H9 (cell line): ENCODE results near the gene ACSL3. TPM values are rescaled to one million over a fixed set of nuclear protein-coding genes. Genes with fewer than 3 reads are reported as not detected.

ENCODE experiments used
- DNase-seq: peaks from one replicate; pipeline ENCODE4 v3.0.0-alpha.2; 2017
- H2AFZ ChIP-seq: one replicate; pipeline ENCODE4 v1.6.1; 2013; ENCODE audit warnings: mild to moderate bottlenecking, low read length, control low read depth, moderate library complexity
- H2AK5ac ChIP-seq: 2 replicates; pipeline ENCODE4 v1.6.1; 2013; ENCODE audit warnings: low read length, control low read depth, mixed read lengths; ENCODE audit not compliant: insufficient read length
- H2BK120ac ChIP-seq: one replicate; pipeline ENCODE4 v1.6.1; 2013; ENCODE audit warnings: low read depth, mild to moderate bottlenecking, low read length, control low read depth, inconsistent platforms; ENCODE audit not compliant: poor library complexity, severe bottlenecking
- H2BK12ac ChIP-seq: 2 replicates; pipeline ENCODE4 v1.6.1; 2013; ENCODE audit warnings: low read length, control low read depth, mixed read lengths, low read depth; ENCODE audit not compliant: insufficient read length
- H2BK15ac ChIP-seq: 2 replicates; pipeline ENCODE4 v1.6.1; 2013; ENCODE audit warnings: low read depth, low read length, control low read depth
- H2BK20ac ChIP-seq: one replicate; pipeline ENCODE4 v1.6.1; 2013; ENCODE audit warnings: low read depth, mild to moderate bottlenecking, low read length, control low read depth, inconsistent platforms; ENCODE audit not compliant: poor library complexity, severe bottlenecking
- H2BK5ac ChIP-seq: 2 replicates; pipeline ENCODE4 v1.6.1; 2013; ENCODE audit warnings: low read length, control low read depth, mixed read lengths; ENCODE audit not compliant: insufficient read length
- H3K14ac ChIP-seq: 2 replicates; pipeline ENCODE4 v1.6.1; 2013; ENCODE audit warnings: low read length, control low read depth; ENCODE audit not compliant: insufficient read depth
- H3K18ac ChIP-seq: 2 replicates; pipeline ENCODE4 v1.6.1; 2013; ENCODE audit warnings: low read depth, mild to moderate bottlenecking, mixed read lengths, low read length, control low read depth; ENCODE audit not compliant: insufficient read length
- H3K23ac ChIP-seq: 2 replicates; pipeline ENCODE4 v1.6.1; 2013; ENCODE audit warnings: low read length, control low read depth, mixed read lengths, low read depth; ENCODE audit not compliant: insufficient read length
- H3K23me2 ChIP-seq: 2 replicates; pipeline ENCODE4 v1.6.1; 2013; ENCODE audit warnings: low read depth, mild to moderate bottlenecking, mixed read lengths, low read length, control low read depth; ENCODE audit not compliant: insufficient read length, poor library complexity, severe bottlenecking
- H3K27ac ChIP-seq: 2 replicates; pipeline ENCODE4 v1.5.1; 2013; ENCODE audit warnings: low read length, control low read depth, mixed read lengths, low read depth; ENCODE audit not compliant: insufficient read length
- H3K27me3 ChIP-seq: 2 replicates; pipeline ENCODE4 v1.6.1; 2013; ENCODE audit warnings: low read length, control low read depth, inconsistent platforms; ENCODE audit not compliant: insufficient read depth
- H3K4ac ChIP-seq: 2 replicates; pipeline ENCODE4 v1.6.1; 2013; ENCODE audit warnings: low read depth, mild to moderate bottlenecking, control low read depth, inconsistent platforms, low read length, moderate library complexity
- H3K4me1 ChIP-seq: 2 replicates; pipeline ENCODE4 v1.6.1; 2013; ENCODE audit warnings: low read length, control low read depth, inconsistent platforms; ENCODE audit not compliant: insufficient read depth
- H3K4me2 ChIP-seq: 2 replicates; pipeline ENCODE4 v1.6.1; 2013; ENCODE audit warnings: low read length, control low read depth, mixed read lengths; ENCODE audit not compliant: insufficient read length, insufficient read depth
- H3K56ac ChIP-seq: 2 replicates; pipeline ENCODE4 v1.6.1; 2013; ENCODE audit warnings: low read depth, mild to moderate bottlenecking, mixed read lengths, low read length, control low read depth; ENCODE audit not compliant: insufficient read length
- H3K79me1 ChIP-seq: 2 replicates; pipeline ENCODE4 v1.6.1; 2013; ENCODE audit warnings: low read depth, mild to moderate bottlenecking, moderate library complexity, low read length, control low read depth, inconsistent platforms; ENCODE audit not compliant: insufficient read depth, poor library complexity, severe bottlenecking
- H3K79me2 ChIP-seq: 2 replicates; pipeline ENCODE4 v1.6.1; 2013; ENCODE audit warnings: low read length, control low read depth, inconsistent platforms; ENCODE audit not compliant: insufficient read depth
- H3K9ac ChIP-seq: 2 replicates; pipeline ENCODE4 v1.6.1; 2013; ENCODE audit warnings: low read length, control low read depth, mixed read lengths; ENCODE audit not compliant: insufficient read length; ENCODE audit errors: extremely low read depth
- H3K9me3 ChIP-seq: one replicate; pipeline ENCODE4 v1.6.1; 2013; ENCODE audit warnings: low read depth, low read length, inconsistent platforms; ENCODE audit not compliant: control insufficient read depth
- H3T11ph ChIP-seq: one replicate; pipeline ENCODE4 v1.6.1; 2013; ENCODE audit warnings: mild to moderate bottlenecking, low read length, control low read depth, inconsistent platforms
- H4K20me1 ChIP-seq: one replicate; pipeline ENCODE4 v1.6.1; 2013; ENCODE audit not compliant: control insufficient read depth, insufficient read length, insufficient read depth
- H4K5ac ChIP-seq: 2 replicates; pipeline ENCODE4 v1.6.1; 2013; ENCODE audit warnings: low read depth, mild to moderate bottlenecking, mixed read lengths, low read length, control low read depth; ENCODE audit not compliant: insufficient read length
- H4K8ac ChIP-seq: replicated peaks from 2 replicates; pipeline ENCODE4 v1.6.1; 2013; ENCODE audit warnings: low read length, control low read depth, mixed read lengths, low read depth; ENCODE audit not compliant: insufficient read length
- H4K91ac ChIP-seq: 2 replicates; pipeline ENCODE4 v1.6.1; 2013; ENCODE audit warnings: low read depth, mild to moderate bottlenecking, moderate library complexity, mixed read lengths, low read length, control low read depth; ENCODE audit not compliant: insufficient read length
- H3K27ac Mint-ChIP-seq, 3 experiments: 2 replicates in 2 of 3; 3 replicates in 1 of 3; pipeline ENCODE4 v1.8.0; 2020 to 2021; ENCODE audit warnings: mixed read lengths in 3 of 3, mild to moderate bottlenecking in 1 of 3, moderate library complexity in 1 of 3
- H3K27me3 Mint-ChIP-seq: 2 replicates; pipeline ENCODE4 v1.8.0; 2021; ENCODE audit warnings: low read depth, mild to moderate bottlenecking, moderate library complexity, mixed read lengths
- H3K36me3 Mint-ChIP-seq, 3 experiments: 2 replicates in 2 of 3; 3 replicates in 1 of 3; pipeline ENCODE4 v1.8.0; 2020 to 2021; ENCODE audit warnings: low read depth in 3 of 3, mixed read lengths in 3 of 3; ENCODE audit not compliant: insufficient read depth in 1 of 3
- H3K4me1 Mint-ChIP-seq, 2 experiments: 2 replicates each; pipeline ENCODE4 v1.8.0; 2020; ENCODE audit warnings: mixed read lengths in 2 of 2
- H3K4me3 Mint-ChIP-seq, 2 experiments: 2 replicates in 1 of 2; 3 replicates in 1 of 2; pipeline ENCODE4 v1.8.0; 2020 to 2021; ENCODE audit warnings: mild to moderate bottlenecking in 2 of 2, mixed read lengths in 2 of 2, moderate library complexity in 1 of 2
- H3K9me3 Mint-ChIP-seq, 2 experiments: 2 replicates in 1 of 2; 3 replicates in 1 of 2; pipeline ENCODE4 v1.8.0; 2020; ENCODE audit warnings: mild to moderate bottlenecking in 2 of 2, mixed read lengths in 2 of 2, moderate library complexity in 1 of 2
- WGBS: extraction: QIAGEN DNeasy Blood & Tissue Kit; methylation state at CpG from one replicate; pipeline ENCODE4 v1.1.7; 2013; ENCODE audit warnings: missing lambda C conversion rate, low lambda C conversion rate, mixed read lengths; ENCODE audit not compliant: insufficient read length; ENCODE audit errors: extremely low coverage; 5-methylcytosine and 5-hydroxymethylcytosine counted together
- total RNA-seq: library from RNA; stranded (reverse); gene quantifications from 2 replicates; pipeline ENCODE4 v1.2.1, GENCODE V29; 2021
- TF ChIP-seq, protein P1 (sequence below): fragments of 200-600 bp; sonication (generic); conservative IDR thresholded peaks from 3 replicates; pipeline ENCODE4 v1.8.0; 2021; ENCODE audit warnings: antibody characterized with exemption, mild to moderate bottlenecking

ACSL3 gene
- total RNA-seq, 1 experiment from 2014 or later: 60.9 TPM

DNA sequence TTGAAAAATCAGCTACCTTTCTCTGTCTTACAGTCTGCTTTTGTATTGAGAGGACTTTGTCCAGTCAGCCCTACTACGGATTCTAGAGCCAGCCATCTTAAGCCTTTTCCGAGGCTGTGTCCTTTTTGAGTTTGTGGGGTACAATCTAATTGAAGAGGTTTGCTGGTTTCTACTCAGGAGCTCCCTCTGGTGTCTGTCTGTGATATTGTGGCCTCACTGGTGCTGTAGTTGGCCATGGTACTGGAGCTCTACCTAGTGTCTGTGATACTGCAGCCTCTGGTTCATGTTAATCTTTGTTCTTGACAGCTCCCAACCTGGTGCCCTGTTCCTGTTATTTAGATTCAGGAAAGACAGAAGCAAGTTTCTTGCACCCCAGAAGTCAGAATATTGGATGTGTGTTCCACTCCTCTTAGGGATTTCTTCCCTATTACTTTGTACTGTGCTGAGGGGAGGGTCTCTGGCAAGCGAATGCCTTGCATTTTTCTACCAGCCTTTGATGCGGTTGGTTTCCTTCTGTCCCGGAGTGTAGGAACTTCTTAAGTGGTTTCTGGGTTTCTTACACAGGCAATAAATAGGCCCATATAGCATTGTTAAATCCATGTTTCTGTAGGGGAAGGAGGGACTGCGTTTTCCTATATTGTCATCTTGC, 78.5 kb downstream of the ACSL3 start:
- H3K27ac Mint-ChIP-seq: no peak overlapping the region

More for the DNA sequence above, 78.5 kb downstream of the ACSL3 start:
- DNase-seq: peak; percentile 84
- no peak overlapping the region for H2AFZ ChIP-seq
- H3K79me2 ChIP-seq: no peaks in the 10 kb centered on the region; the same call in 1 of the 2 replicates
- H3K23ac ChIP-seq: no peak overlapping the region
- H3K27me3 ChIP-seq: no peaks in the 10 kb centered on the region
- no peaks in the 10 kb centered on the region for H3K4me1 ChIP-seq
- H2BK120ac ChIP-seq: no peak overlapping the region
- H3K56ac ChIP-seq: no peak overlapping the region
- no peak overlapping the region for H4K8ac ChIP-seq
- H2BK5ac ChIP-seq: no peak overlapping the region
- Mint-ChIP-seq H3K4me3 (no peak overlapping the region), H3K36me3 (peaks cover 29 to 41% (median 31%) of the 10 kb centered on the region in 3 experiments), H3K9me3 (peaks cover 7 to 12% of the 10 kb centered on the region in 2 experiments; a peak in 4 of 5 replicates), H3K4me1 (peaks cover 4% of the 10 kb centered on the region in 2 experiments; a peak in 3 of 4 replicates), H3K27me3 (no peaks in the 10 kb centered on the region)
- H4K5ac ChIP-seq: no peak overlapping the region
- no peaks in the 10 kb centered on the region for H3K79me1 ChIP-seq
- no peak overlapping the region for H2BK15ac ChIP-seq
- no peaks in the 10 kb centered on the region for H3K23me2 ChIP-seq
- no peaks in the 10 kb centered on the region for H4K20me1 ChIP-seq
- H4K91ac ChIP-seq: no peak overlapping the region
- H3K9ac ChIP-seq: no peak overlapping the region
- H3K18ac ChIP-seq: no peak overlapping the region
- no CpG with 5 or more reads among the region's 6 CpGs for WGBS
- H2BK20ac ChIP-seq: no peak overlapping the region
- no peak overlapping the region for H2BK12ac ChIP-seq
- no peak overlapping the region for H3K14ac ChIP-seq
- H3K9me3 ChIP-seq: no peaks in the 10 kb centered on the region
- no peak overlapping the region for H3K4ac ChIP-seq
- no peak overlapping the region for H3K4me2 ChIP-seq
- no peak overlapping the region for H2AK5ac ChIP-seq
- no peak overlapping the region for H3K27ac ChIP-seq
- TF ChIP-seq, protein P1, sequence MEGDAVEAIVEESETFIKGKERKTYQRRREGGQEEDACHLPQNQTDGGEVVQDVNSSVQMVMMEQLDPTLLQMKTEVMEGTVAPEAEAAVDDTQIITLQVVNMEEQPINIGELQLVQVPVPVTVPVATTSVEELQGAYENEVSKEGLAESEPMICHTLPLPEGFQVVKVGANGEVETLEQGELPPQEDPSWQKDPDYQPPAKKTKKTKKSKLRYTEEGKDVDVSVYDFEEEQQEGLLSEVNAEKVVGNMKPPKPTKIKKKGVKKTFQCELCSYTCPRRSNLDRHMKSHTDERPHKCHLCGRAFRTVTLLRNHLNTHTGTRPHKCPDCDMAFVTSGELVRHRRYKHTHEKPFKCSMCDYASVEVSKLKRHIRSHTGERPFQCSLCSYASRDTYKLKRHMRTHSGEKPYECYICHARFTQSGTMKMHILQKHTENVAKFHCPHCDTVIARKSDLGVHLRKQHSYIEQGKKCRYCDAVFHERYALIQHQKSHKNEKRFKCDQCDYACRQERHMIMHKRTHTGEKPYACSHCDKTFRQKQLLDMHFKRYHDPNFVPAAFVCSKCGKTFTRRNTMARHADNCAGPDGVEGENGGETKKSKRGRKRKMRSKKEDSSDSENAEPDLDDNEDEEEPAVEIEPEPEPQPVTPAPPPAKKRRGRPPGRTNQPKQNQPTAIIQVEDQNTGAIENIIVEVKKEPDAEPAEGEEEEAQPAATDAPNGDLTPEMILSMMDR: peak; percentile 92
- no peak overlapping the region for H3T11ph ChIP-seq
